GM19193 (cell line): ENCODE data around the gene ZNF227.

Experiments
- POLR2A ChIP-seq: IDR thresholded peaks from 4 replicates; pipeline ENCODE4 v1.6.1; 2011; ENCODE audit not compliant: insufficient read depth, insufficient read length; ENCODE audit errors: extremely low read depth

ZNF227 gene

DNA sequence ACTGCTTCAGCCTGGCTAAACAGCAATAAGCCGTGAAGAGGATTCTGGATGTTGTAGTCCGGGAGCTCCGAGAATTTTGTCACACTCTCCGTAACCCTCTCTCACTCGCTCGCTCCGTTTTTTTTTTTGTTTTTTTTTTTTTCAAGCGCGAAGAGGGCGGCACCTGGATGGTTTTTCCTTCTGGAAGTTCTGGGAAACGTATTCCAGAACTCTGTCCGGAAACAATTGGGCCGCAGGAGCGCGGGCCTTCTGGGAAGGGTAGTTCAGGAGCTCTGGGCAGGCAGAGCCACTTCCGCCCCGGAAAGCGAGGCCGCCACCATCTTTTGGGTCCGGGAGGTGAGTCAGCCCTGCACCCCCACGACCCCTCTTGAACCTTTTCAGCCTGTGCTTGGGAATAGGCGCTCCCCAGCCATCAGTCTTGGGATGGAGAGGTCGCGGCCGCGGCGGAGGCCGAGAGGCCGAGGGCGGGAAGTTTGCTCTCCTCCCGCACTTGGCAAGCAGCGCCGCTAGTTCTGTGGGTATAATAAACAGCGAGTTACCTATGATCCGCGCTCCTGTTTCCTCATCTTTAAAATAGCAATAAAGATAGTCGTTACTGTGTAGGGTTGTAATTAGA, at the start of gene ZNF227:
ZNF227 (plus strand) TSS at position 283 of the 616 bp plus-strand sequence. CDS start 5,261 bp downstream, outside the sequence.
- TF ChIP-seq POLR2A, result peak; percentile 82

DNA sequence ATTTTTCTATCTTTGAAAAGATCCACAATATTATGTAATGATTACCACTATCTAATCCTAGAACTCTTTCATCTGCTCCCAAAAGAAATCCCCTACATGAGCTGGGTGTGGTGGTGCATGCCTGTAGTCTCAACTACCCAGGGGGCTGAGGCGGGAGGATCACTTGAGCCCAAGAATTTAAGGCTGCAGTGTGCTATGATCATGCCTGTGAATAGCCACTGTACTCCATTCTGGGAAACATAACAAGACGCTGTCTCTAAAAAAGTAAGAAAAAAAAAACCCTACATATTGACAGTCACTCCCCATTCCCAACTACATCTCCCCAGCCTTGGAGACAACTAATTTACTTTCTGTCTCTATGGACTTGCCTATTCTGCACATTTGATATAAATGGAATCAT, 48.5 kb upstream of the ZNF227 start:
- no peak for TF ChIP-seq POLR2A

DNA sequence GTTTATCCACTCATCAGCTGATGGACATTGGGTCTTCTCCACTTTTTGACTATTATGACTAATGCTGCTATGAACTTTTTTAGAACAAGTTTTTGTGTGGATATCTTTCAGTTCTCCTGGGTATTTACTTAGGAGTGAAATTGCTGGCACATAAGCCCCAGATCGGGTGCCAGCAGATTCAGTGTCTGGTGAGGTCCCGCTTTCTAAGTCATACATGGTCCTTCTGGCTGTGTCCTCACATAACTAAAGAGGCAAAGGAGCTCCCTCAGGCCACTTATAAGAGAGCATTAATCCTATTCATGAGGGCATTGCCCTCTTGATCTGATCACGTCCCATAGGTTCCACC, 48.0 kb upstream of the ZNF227 start:
- TF ChIP-seq POLR2A, result no peak

DNA sequence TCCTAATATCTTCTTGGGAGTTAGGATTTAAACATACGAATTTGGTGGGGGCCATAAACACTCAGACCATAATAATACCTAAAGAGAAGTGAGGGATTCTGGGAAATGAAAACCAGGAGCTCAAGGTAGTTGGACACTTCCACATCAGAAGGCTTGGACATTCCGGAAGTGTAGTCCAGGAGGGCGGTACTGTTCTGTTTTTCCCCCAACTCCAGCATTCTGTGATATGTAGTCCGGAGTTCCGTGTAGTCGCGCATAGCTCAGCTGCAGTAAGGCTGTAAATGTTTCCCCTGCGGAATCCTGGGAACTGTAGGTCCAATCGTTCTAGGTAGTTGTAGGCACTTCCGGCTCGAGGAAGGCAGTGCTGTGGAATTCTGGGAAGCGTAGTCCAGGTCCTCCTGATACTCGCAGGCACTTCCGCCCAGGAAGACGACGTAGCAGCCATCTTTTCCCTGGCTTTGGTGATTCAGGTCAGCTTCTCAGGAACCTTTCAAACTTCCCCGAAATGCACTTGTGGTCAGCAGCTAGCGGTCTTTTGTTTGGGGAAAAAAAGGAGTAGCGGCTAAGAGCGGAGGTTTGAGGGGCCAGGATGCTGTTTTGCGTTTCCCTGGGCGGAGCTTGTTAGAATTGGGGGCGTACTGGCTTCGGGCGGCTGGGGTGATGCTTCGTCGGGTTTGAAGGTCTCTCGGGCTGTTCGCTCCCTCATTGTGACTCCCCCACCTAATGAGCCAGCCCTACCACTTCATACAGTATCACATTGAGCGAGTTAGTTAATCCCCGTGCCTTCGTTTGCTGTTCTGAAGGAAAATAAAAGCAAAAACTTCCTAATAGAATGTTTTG, 47.4 kb upstream of the ZNF227 start, which contains the start of gene ZNF226:
ZNF226 (plus strand) TSS at position 428 of the 840 bp plus-strand sequence. CDS start 4,981 bp downstream, outside the sequence.
- peak; percentile 81 for TF ChIP-seq POLR2A

DNA sequence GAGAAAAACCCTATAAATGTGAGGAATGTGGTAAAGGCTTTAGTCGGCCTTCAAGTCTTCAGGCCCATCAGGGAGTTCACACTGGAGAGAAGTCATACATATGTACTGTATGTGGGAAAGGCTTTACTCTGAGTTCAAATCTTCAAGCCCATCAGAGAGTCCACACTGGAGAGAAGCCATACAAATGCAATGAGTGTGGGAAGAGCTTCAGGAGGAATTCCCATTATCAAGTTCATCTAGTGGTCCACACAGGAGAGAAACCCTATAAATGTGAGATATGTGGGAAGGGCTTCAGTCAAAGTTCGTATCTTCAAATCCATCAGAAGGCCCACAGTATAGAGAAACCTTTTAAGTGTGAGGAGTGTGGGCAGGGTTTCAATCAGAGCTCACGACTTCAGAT, 35.7 kb upstream of the ZNF227 start:
- TF ChIP-seq POLR2A, result no peak

DNA sequence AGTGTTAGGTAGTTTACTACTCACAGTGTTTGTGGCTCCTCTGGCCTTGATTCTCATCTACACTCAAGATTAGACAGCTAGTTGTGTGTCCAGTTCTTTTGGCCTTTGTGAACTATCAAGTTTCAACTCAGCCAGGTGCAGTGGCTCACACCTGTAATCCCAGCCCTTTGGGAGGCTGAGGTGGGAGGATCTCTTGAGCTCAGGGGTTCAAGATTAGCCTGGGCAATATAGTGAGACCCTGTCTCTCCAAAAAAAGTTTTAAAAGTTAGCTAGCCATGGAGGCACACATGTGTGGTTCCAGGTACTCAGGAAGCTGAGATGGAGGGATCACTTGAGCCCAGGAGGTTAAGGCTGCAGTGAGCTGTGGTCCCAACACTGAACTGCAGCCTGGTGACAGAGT, 31.4 kb upstream of the ZNF227 start:
- no peak for TF ChIP-seq POLR2A

DNA sequence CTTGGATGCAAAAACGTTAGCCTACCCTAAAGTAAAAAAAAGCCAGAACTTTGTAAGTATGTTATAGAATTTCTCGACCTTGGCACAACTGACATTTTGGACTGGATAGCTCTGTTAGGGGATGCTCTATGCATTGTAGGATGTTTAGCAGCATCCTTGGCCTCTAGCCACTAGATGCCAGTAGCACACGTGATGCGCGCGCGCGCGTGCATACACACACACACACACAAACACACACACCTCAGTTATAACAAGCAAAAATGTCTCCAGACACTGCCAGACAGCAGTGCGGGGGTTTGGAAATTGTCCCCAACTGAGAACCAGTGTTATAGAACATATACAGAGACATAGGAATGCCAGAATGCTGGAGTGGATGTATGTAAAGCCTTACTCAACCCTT, 30.2 kb upstream of the ZNF227 start:
- TF ChIP-seq POLR2A, result no peak

DNA sequence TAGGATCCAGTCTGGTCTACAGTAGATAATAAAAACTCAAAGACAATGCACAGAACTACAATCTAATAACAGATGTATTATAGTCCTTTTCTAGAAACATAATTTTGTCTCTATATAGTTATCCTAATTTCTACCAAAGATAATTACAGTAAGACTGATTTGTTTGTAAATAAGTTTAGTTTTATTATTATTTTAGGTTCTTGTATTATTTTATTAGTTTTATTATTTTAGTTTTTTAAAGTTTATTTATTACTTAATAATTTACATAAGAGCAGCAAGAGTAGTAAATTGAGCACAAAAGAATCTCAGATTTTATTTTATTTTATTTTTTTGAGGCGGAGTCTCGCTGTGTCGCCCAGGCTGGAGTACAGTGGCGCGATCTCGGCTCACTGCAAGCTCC, 22.3 kb upstream of the ZNF227 start:
- no peak for TF ChIP-seq POLR2A

DNA sequence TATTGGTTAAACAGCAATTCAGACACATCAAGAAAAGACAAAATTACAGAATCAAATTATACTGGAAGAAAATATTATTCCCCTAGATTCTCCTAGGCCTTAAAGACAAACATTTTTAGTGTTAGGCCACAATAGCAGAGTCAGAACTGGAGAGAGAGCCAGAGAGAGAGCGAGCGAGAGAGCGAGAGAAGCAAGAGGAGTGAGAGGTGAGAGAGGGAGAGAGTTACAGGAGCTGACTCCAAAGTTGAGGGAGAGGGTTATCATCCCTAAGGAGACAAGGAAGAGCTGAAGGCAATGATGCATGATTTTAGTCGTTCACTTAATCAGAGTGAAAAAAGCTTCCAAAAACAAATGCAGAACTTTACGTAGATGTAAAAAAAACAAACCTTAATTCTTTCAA, 20.2 kb upstream of the ZNF227 start:
- no peak for TF ChIP-seq POLR2A

DNA sequence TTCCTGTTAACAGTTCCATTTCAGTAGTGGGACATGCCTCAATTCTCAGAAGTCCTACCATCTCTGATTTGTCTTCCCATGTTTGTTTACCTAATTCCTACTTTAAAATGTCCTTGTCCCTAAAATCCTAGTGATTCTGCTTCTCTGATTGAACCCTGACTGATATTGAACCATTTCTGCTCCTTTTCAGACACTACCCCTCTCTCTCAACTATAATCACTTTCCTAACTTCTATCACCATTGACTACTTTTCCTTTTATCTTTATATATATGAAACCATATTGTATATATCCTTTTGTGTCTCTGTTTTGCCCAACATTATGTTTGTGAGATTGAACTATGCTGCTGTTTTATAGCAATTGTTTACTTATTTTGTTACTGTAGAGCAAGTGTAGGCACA, 15.6 kb upstream of the ZNF227 start:
- TF ChIP-seq POLR2A, result no peak

DNA sequence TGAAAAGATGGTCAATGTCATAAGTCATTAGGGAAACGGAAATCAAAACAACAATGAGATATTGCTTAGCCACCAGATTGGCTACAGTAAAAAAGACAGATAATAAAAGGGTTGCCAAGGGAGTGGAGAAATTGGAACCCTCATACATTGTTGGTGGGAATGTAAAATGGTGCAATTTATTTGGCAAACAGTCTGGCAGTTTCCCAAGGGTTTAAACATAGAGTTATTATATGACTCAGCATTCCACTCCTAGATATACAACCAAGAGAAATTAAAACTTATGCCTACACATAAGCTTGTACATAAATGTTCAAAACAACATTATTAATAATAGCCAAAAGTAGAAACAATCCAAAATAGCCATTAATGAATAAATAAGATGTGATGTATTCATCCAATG, 9.9 kb upstream of the ZNF227 start:
- no peak for TF ChIP-seq POLR2A

DNA sequence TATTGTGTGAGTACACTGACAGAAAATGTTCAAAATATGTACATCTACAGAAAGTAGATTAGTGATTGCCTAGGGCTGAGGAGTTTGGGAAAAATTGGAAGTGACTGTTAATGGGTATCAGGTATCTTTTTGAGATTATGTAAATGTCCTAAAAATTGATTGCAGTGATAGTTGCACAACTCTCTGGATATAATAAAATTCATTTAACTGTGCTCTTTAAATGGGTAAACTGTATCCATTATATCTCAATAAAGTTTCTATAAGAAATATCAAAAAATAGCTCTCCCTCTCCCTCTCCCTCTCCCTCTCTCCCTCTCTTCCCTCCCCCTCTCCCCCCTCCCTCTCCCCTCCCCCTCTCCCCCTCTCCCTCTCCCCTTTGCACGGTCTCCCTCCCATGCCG, 9.4 kb upstream of the ZNF227 start:
- TF ChIP-seq POLR2A, result no peak

DNA sequence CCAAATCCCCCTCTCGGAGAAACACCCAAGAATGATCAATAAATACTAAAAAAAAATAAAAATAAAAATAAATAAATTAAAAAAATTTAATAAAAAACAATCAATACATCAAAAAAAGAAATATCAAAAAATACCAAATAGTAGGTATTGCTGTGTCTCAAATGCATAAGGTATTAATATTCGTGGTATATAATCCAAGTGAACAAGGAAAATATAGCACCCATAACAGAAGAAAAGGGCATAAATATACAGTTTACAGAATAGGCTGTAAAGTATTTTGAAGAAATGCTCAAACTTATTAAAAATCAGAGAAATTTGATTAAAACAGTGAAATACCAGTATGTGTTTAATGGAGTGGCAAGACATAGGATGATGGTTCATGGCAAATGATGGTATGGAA, 7.6 kb upstream of the ZNF227 start:
- no peak for TF ChIP-seq POLR2A

DNA sequence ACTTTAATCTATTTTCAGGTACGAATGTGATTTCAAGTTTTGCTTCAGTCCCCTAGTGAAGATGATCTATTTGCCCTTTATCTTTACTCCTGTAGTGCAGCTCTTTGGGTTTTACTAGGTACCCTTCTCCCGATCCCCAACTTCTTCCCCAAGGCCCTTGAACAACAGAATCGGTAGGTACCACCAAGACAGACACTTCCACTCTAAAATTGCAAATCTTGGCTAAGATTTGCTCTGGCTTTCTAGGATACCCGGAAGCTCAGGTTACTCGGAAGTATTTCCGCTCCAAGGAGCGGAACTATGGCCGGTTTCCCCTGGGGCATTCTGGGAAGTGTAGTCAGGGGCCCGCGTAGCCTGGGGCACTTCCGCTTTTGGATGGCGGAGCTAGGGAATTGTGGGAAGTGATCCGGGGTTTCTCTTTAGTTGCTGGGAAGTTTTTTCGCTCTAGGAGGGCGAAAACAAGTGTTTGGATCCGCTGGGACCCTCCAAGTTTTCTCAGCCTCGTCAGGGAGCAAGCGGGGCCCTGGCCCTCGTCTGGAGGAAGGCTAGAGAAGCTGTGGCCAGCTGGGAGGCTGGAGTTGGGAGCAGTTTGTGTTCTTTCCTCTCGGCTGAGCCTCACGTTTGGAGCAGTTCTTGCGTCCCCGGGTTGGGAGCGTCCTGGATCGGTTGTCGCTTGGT, 5.1 kb upstream of the ZNF227 start:
- TF ChIP-seq POLR2A, result peak; percentile 70

DNA sequence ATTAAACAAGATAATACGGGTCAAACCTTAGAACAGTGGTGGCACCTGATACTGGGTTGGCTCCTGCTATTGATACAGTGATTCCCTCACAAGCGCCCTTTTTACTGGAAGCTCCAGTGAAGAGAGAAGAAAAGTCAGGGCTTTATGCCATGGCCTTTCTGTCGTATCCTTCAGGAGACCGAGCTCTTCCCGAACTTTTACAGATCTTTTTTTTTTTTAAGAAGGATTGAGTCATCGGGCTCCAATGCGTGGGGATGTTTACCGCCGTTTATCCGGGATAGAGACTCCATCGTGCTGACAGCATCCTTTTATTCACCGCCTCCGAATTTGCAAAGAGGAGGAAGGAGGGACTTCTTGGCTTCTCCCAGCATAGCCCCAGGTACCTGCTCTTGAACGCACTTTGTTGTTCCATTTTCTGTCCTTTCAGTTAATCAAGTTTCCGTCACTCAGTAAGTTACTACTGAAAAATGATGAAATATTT, 574 bp downstream of the ZNF227 start:
- no peak for TF ChIP-seq POLR2A
